Cerebellar cortex (tissue), 1 donor: ENCODE measurements around the gene DCAF11.
"Not testable (repeated sequence)": the region's sequence is repeated elsewhere in the genome, so short reads cannot be mapped to it uniquely, and the experiment has no call there.

Experiments used
- DNase-seq: peaks from one replicate; pipeline ENCODE4 v3.0.0-alpha.2; 2015; ENCODE audit warnings: low spot score

The DCAF11 gene

GRCh38 chr14:24096545-24097181 is 17.9 kb upstream of the DCAF11 start:
- no peak for DNase-seq

- no peak for DNase-seq
Measured at GRCh38 chr14:24098229-24098926, 16.2 kb upstream of the DCAF11 start.

GRCh38 chr14:24098927-24099813 is 15.4 kb upstream of the DCAF11 start:
- DNase-seq, result no peak

GRCh38 chr14:24100197-24100981 is 14.2 kb upstream of the DCAF11 start:
- DNase-seq, result no peak

GRCh38 chr14:24100982-24101494 is 13.5 kb upstream of the DCAF11 start:
- DNase-seq, result no peak

GRCh38 chr14:24102357-24103048 is 12.1 kb upstream of the DCAF11 start:
- no peak for DNase-seq

- no peak for DNase-seq
Measured at GRCh38 chr14:24103451-24103850, 11.1 kb upstream of the DCAF11 start.

GRCh38 chr14:24105609-24106239 is 8.9 kb upstream of the DCAF11 start:
- DNase-seq, result not testable (repeated sequence)

- DNase-seq, result no peak
Measured at GRCh38 chr14:24106672-24107271, 7.8 kb upstream of the DCAF11 start.

GRCh38 chr14:24108336-24108874 is 6.2 kb upstream of the DCAF11 start:
- DNase-seq, result no peak

- DNase-seq, result no peak
Measured at GRCh38 chr14:24110060-24110459, 4.5 kb upstream of the DCAF11 start.

GRCh38 chr14:24110523-24110922 is 4.1 kb upstream of the DCAF11 start:
- no peak for DNase-seq

GRCh38 chr14:24113379-24113800 is 1.2 kb upstream of the DCAF11 start:
- DNase-seq, result no peak

- peak; percentile 94 for DNase-seq
Measured at GRCh38 chr14:24113801-24114531, 611 bp upstream of the DCAF11 start.

- no peak for DNase-seq
Measured at GRCh38 chr14:24115422-24116127, 998 bp downstream of the DCAF11 start.

- no peak for DNase-seq
Measured at GRCh38 chr14:24116128-24116814, 1.7 kb downstream of the DCAF11 start.

- no peak for DNase-seq
Measured at GRCh38 chr14:24117179-24117578, 2.6 kb downstream of the DCAF11 start.

- no peak for DNase-seq
Measured at GRCh38 chr14:24119691-24120090, 5.1 kb downstream of the DCAF11 start.
